CD4-positive, alpha-beta T cell treated with Interleukin-6 for 4 hours (primary cell): ENCODE data around the gene BCL2L11.

ENCODE experiments used
- DNase-seq: peaks from one replicate; pipeline ENCODE4 v3.0.0-alpha.2; 2020; ENCODE audit warnings: mixed read lengths

The BCL2L11 gene

GRCh38 chr2:111196435-111196834 lies 75.7 kb downstream of the BCL2L11 start:
- DNase-seq = no peak

- no peak for DNase-seq
Measured at GRCh38 chr2:111198701-111199100, 78.0 kb downstream of the BCL2L11 start.

- DNase-seq = no peak
Measured at GRCh38 chr2:111199840-111200239, 79.1 kb downstream of the BCL2L11 start.

GRCh38 chr2:111200333-111200881 lies 79.7 kb downstream of the BCL2L11 start:
- DNase-seq = no peak

GRCh38 chr2:111201214-111201613 lies 80.5 kb downstream of the BCL2L11 start:
- no peak for DNase-seq

- no peak for DNase-seq
Measured at GRCh38 chr2:111202266-111203040, 81.7 kb downstream of the BCL2L11 start.

- DNase-seq = no peak
Measured at GRCh38 chr2:111204706-111205105, 84.0 kb downstream of the BCL2L11 start.

GRCh38 chr2:111205774-111206173 lies 85.1 kb downstream of the BCL2L11 start:
- no peak for DNase-seq

GRCh38 chr2:111207851-111208250 lies 87.1 kb downstream of the BCL2L11 start:
- DNase-seq = no peak

- no peak for DNase-seq
Measured at GRCh38 chr2:111208639-111209038, 87.9 kb downstream of the BCL2L11 start.

GRCh38 chr2:111209045-111209514 lies 88.4 kb downstream of the BCL2L11 start:
- DNase-seq = no peak

GRCh38 chr2:111210036-111210435 lies 89.3 kb downstream of the BCL2L11 start:
- DNase-seq = no peak

- no peak for DNase-seq
Measured at GRCh38 chr2:111213877-111214276, 93.2 kb downstream of the BCL2L11 start.

GRCh38 chr2:111216811-111217652 lies 96.3 kb downstream of the BCL2L11 start:
- DNase-seq = no peak
